K562 (cell line): Measurements from ENCODE around the gene LTB4R2. TPM values are rescaled to one million over a fixed set of nuclear protein-coding genes. Genes with fewer than 3 reads are reported as not detected.

Experiments
- ATAC-seq: fragments of 200-7000 bp; cut with Tn5 transposase; 3 replicates; pipeline ENCODE4 v1.9.1; 2020; ENCODE audit warnings: moderate library complexity
- BruUV-seq: library from RNA; stranded (reverse); fragments of 400-500 nt; replicated peaks from 2 replicates; lab custom pipeline; 2021; lab: Mats Ljungman, UMichigan
- CTCF ChIA-PET: fragments of 300-600 bp; formaldehyde crosslinking; extraction: SDS; loops from one replicate; lab custom pipeline; 2021; ENCODE audit warnings: low intra/inter-chr PET ratio; lab: Yijun Ruan, JAX
- POLR2A ChIA-PET: fragments of 300-600, 350-650 bp; sonication (Branson Sonifier 250); formaldehyde crosslinking; extraction: SDS; loops from one replicate; lab custom pipeline; 2021; ENCODE audit warnings: antibody characterized with exemption, inconsistent platforms; lab: Yijun Ruan, JAX
- DNase-seq, 4 experiments: peaks; one replicate each; pipeline versions ENCODE4 v3.0.0 to v3.0.0-alpha.2; 2011 to 2018; ENCODE audit warnings: low spot score in 3 of 4, mixed read lengths in 3 of 4; ENCODE audit errors: extremely low read depth in 1 of 4
- FAIRE-seq: peaks from 2 replicates; lab custom pipeline; 2011; peaks lifted over from hg19 to GRCh38; lab: Jason Lieb, UNC
- H2AFZ ChIP-seq: 2 replicates; pipeline ENCODE4 v1.6.0; 2011; ENCODE audit warnings: low read depth, low read length, control low read depth, inconsistent platforms
- H3K27ac ChIP-seq: fragments of 200-600 bp; 3 replicates; pipeline ENCODE4 v1.8.0; 2011; ENCODE audit warnings: low read depth, mild to moderate bottlenecking, control low read depth, inconsistent platforms, low read length, moderate library complexity, mixed read lengths; ENCODE audit errors: extremely low read depth
- H3K27me3 ChIP-seq, 2 experiments: fragments of 300-600 bp in 1 of 2; 2 replicates in 1 of 2; 3 replicates in 1 of 2; pipeline versions ENCODE4 v1.6.0 to v1.8.0; 2011; ENCODE audit warnings: inconsistent platforms in 2 of 2, low read length in 2 of 2, mild to moderate bottlenecking in 1 of 2, mixed read lengths in 1 of 2, moderate library complexity in 1 of 2; ENCODE audit not compliant: control insufficient read depth in 2 of 2, insufficient read depth in 2 of 2
- H3K36me3 ChIP-seq: fragments of 300-600 bp; 3 replicates; pipeline ENCODE4 v1.8.0; 2011; ENCODE audit warnings: mild to moderate bottlenecking, low read length, inconsistent platforms; ENCODE audit not compliant: control insufficient read depth, insufficient read depth
- H3K4me1 ChIP-seq, 2 experiments: fragments of 200-600 bp in 1 of 2; replicated peaks in 1 of 2; 2 replicates in 1 of 2; 3 replicates in 1 of 2; pipeline versions ENCODE4 v1.5.1 to v1.8.0; 2011; ENCODE audit warnings: inconsistent platforms in 2 of 2, low read length in 2 of 2, mild to moderate bottlenecking in 1 of 2, mixed read lengths in 1 of 2, moderate library complexity in 1 of 2; ENCODE audit not compliant: control insufficient read depth in 2 of 2, insufficient read depth in 2 of 2
- H3K4me2 ChIP-seq: 2 replicates; pipeline ENCODE4 v1.6.1; 2011; ENCODE audit warnings: low read length, control low read depth, inconsistent platforms, mixed read lengths; ENCODE audit not compliant: insufficient read depth
- H3K4me3 ChIP-seq: fragments of 200-600 bp; sonication (generic), shearing (Covaris generic); 2 replicates; pipeline ENCODE4 v1.5.1; 2016; ENCODE audit warnings: control low read depth, inconsistent platforms
- H3K79me2 ChIP-seq: fragments of 200-600 bp; 3 replicates; pipeline ENCODE4 v1.8.0; 2011; ENCODE audit warnings: low read length, inconsistent platforms; ENCODE audit not compliant: control insufficient read depth, insufficient read depth
- H3K9ac ChIP-seq, 2 experiments: 2 replicates each; pipeline versions ENCODE4 v1.6.0 to v1.6.1; 2011; ENCODE audit warnings: low read depth in 2 of 2, low read length in 2 of 2, control low read depth in 1 of 2, inconsistent platforms in 1 of 2, mild to moderate bottlenecking in 1 of 2, mixed read lengths in 1 of 2; ENCODE audit not compliant: insufficient read depth in 1 of 2
- H3K9me1 ChIP-seq: one replicate; pipeline ENCODE4 v1.6.0; 2011; ENCODE audit warnings: inconsistent platforms, mild to moderate bottlenecking, low read length, moderate library complexity; ENCODE audit not compliant: control insufficient read depth, insufficient read depth
- H3K9me3 ChIP-seq: replicated peaks from 2 replicates; pipeline ENCODE4 v1.5.1; 2011; ENCODE audit warnings: low read depth, low read length, inconsistent platforms; ENCODE audit not compliant: control insufficient read depth, insufficient read depth
- H4K20me1 ChIP-seq: replicated peaks from 2 replicates; pipeline ENCODE4 v1.6.1; 2011; ENCODE audit warnings: low read length, inconsistent platforms, mixed read lengths; ENCODE audit not compliant: control insufficient read depth, insufficient read depth
- DPF2 ChIP-seq: fragments of 450-650 bp; IDR thresholded peaks from 2 replicates; pipeline ENCODE4 v1.6.1; 2016
- RAD21 ChIP-seq, 2 experiments: fragments of 250-450 bp in 1 of 2; fragments of 450-650 bp in 1 of 2; sonication (Bioruptor Pico) in 1 of 2; formaldehyde crosslinking in 1 of 2; IDR thresholded peaks in 1 of 2; conservative IDR thresholded peaks in 1 of 2; 2 replicates each; pipeline versions ENCODE4 v1.4.0 to v1.8.0; 2020 to 2022; ENCODE audit warnings: mild to moderate bottlenecking in 2 of 2, moderate library complexity in 1 of 2
- TAF15 ChIP-seq: fragments of 200-400 bp; formaldehyde crosslinking; IDR thresholded peaks from 2 replicates; pipeline ENCODE4 v1.6.1; 2017; ENCODE audit warnings: mild to moderate bottlenecking, low read depth, low read length, moderate library complexity
- THRA ChIP-seq: fragments of 450-650 bp; IDR thresholded peaks from 2 replicates; pipeline ENCODE4 v1.6.1; 2017; ENCODE audit warnings: mild to moderate bottlenecking, moderate library complexity
- ZNF518B ChIP-seq: fragments of 250-450 bp; sonication (Bioruptor Pico); IDR thresholded peaks from 2 replicates; pipeline ENCODE4 v1.5.0; 2021; ENCODE audit warnings: mild to moderate bottlenecking, moderate library complexity
- WGBS: fragments of 100-300 bp; shearing (Covaris generic); methylation state at CpG from one replicate; pipeline ENCODE4 v1.1.6; 2016; ENCODE audit warnings: low coverage, mixed read lengths; ENCODE audit not compliant: insufficient coverage; ENCODE audit errors: missing lambda C conversion rate; 5-methylcytosine and 5-hydroxymethylcytosine counted together
- in situ Hi-C: fragments of 300-500 bp; cut with MboI; formaldehyde crosslinking; loops from 4 replicates; pipeline ENCODE4 v1.15.0; 2018; ENCODE audit warnings: inconsistent platforms, mixed read lengths
- intact Hi-C: fragments of 100-400 bp; cut with micrococcal nuclease; formaldehyde crosslinking; loops from 2 replicates; pipeline ENCODE4 v1.14.2; 2022
- polyA plus RNA-seq, 8 experiments: library from polyadenylated mRNA; depleted of rRNA in 4 of 8; stranded (reverse) in 5 of 8; unstranded in 3 of 8; fragments of >200 nt; fragmentation: Nextera tagmentation in 2 of 8; fragmentation: Illumina TruSeq in 1 of 8; extraction: Ambion mirVana in 2 of 8; extraction: Trizol in 1 of 8; gene quantifications; 2 replicates each; pipeline versions ENCODE4 v1.2.1 to v1.2.3, GENCODE V29; 2011 to 2014; ENCODE audit warnings: inconsistent platforms in 1 of 8, missing spikeins in 1 of 8
- total RNA-seq, 7 experiments: library from RNA; depleted of rRNA in 6 of 7; stranded (reverse); fragments of >200 nt in 6 of 7; fragmentation: Illumina TruSeq in 2 of 7; extraction: Trizol in 2 of 7; gene quantifications; 2 replicates each; pipeline versions ENCODE4 v1.2.1 to v1.2.3, GENCODE V29; 2011 to 2021; ENCODE audit warnings: low replicate concordance in 1 of 7

LTB4R2 gene
- total and polyA plus RNA-seq, 9 of the 15 experiments (the other 6 are each of a cell fraction or from before 2014, with no cell fraction given) = 0.03 to 11.6 (median 2.8) TPM; not detected in 1

DNA sequence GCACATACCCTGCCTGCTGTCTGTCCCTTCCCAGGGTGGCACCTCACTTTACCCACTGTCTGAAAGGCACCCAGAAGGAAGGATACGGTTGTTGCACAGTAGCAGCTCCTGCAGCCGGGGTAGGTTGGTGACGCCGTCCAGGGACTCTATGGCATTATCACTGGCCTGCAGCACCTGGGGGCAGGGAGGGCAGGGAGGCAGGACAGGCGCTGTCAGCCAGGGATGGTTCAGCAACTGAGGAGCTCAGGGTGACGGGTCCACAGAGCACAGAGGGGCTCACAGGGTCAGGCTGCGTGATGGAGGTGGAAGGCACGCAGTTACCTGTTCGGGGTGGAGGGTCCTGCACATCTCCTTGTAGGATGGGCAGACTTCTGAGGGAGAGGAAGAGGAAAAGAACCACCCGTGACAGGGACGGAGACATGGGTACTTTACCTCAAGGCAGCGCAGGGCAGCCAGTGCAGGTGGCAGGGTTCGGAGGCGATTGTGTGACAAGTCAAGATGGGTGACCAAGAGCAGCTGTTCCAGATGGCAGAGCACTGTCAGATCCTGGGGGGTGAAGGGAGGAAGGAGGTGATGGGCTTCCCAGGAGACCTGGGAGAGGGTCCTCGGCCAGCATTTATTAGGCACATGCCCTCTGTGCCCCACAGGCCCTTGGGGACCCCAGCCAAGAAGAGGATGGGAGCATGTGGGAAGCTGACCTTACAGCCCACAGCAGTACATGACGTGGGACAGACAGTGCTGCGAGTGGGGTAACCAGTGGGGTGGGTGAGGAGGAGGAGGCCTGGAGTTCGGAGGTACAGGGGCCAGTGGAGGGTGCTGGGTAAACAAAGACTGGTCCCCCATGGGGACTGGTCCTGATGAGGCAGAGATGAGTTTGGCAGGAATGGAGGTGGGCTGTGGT lies 43.3 kb upstream of the LTB4R2 start:
- in situ Hi-C loops = no loop called here
- Histone ChIP-seq H3K4me3 (no peak overlapping the region), H4K20me1 (no peaks in the 10 kb centered on the region; the same call in 1 of the 2 replicates), H3K27ac (no peak overlapping the region), H3K36me3 (no peaks in the 10 kb centered on the region), H3K79me2 (peaks cover 9% of the 10 kb centered on the region; the same call in 1 of the 3 replicates), H3K27me3 (no peaks in the 10 kb centered on the region), H3K9ac (peak overlapping the region in 1 of 2 experiments; percentile 45; a peak in 1 of 4 replicates), H3K4me2 (no peak overlapping the region), H3K4me1 (peaks cover 0 to 31% of the 10 kb centered on the region in 2 experiments; a peak in 4 of 5 replicates), H3K9me3 (no peaks in the 10 kb centered on the region), H2AFZ (no peak overlapping the region), H3K9me1 (no peaks in the 10 kb centered on the region)
- 75% methylated on average over 12 of the region's 18 CpGs for WGBS
- DNase-seq = no peak
- intact Hi-C loops = no loop called here
- no peak for ATAC-seq
- POLR2A ChIA-PET = interaction anchor here (0.6 to 1.4 kb wide), 2 partner anchors 9 to 24 kb away, joined by 3 read pairs; partner anchors contain the start of gene TINF2
- BruUV-seq = no TSS peak
- CTCF ChIA-PET = no interaction called here
- FAIRE-seq = no peak
- TF ChIP-seq ZNF518B (CRISPR knock-in tag) (no peak), TAF15 (no peak), DPF2 (no peak), RAD21 (CRISPR knock-in tag; conservative IDR thresholded peaks at IDR 0.05 in 1 of 2, IDR thresholded peaks at IDR 0.05 in 1 of 2) (no peak), THRA (no peak)
